Subcutaneous abdominal adipose tissue (tissue), 5 donors: Measurements from ENCODE around the gene UBAP2.

Source experiments
- H3K27ac ChIP-seq: one replicate; pipeline ENCODE4 v1.7.0; 2013; ENCODE audit warnings: low read depth, mild to moderate bottlenecking, inconsistent platforms, low read length, moderate library complexity
- H3K27me3 ChIP-seq, 5 donors: one replicate each; pipeline ENCODE4 v1.7.0; 2013; ENCODE audit warnings: low read length in 5 of 5, inconsistent platforms in 1 of 5; ENCODE audit not compliant: control insufficient read depth in 5 of 5, insufficient read depth in 4 of 5
- H3K36me3 ChIP-seq, 5 donors: one replicate each; pipeline ENCODE4 v1.7.0; 2013; ENCODE audit warnings: low read length in 5 of 5; ENCODE audit not compliant: control insufficient read depth in 5 of 5, insufficient read depth in 5 of 5
- H3K4me1 ChIP-seq, 5 donors: one replicate each; pipeline ENCODE4 v1.7.0; 2013; ENCODE audit warnings: low read length in 5 of 5, mild to moderate bottlenecking in 3 of 5, moderate library complexity in 1 of 5; ENCODE audit not compliant: control insufficient read depth in 5 of 5, insufficient read depth in 5 of 5
- H3K4me3 ChIP-seq, 5 donors: one replicate each; pipeline ENCODE4 v1.7.0; 2013; ENCODE audit warnings: low read length in 5 of 5, low read depth in 1 of 5
- H3K9ac ChIP-seq, 5 donors: one replicate each; pipeline ENCODE4 v1.7.0; 2013; ENCODE audit warnings: low read length in 5 of 5, mild to moderate bottlenecking in 4 of 5, moderate library complexity in 3 of 5
- H3K9me3 ChIP-seq, 5 donors: one replicate each; pipeline ENCODE4 v1.7.0; 2013; ENCODE audit warnings: low read length in 5 of 5; ENCODE audit not compliant: control insufficient read depth in 5 of 5
- donor health status: healthy.
- donor health status: healthy.
- donor health status: healthy.
- donor health status: healthy.
- donor health status: healthy.

Gene UBAP2

GRCh38 chr9:33885948-33886347, 162.7 kb downstream of the UBAP2 start:
- H3K27me3 ChIP-seq = no peaks in the 10 kb centered on the region
- H3K27ac ChIP-seq = no peak overlapping the region
- H3K9me3 ChIP-seq = no peaks in the 10 kb centered on the region
- no peak overlapping the region for H3K4me3 ChIP-seq
- H3K9ac ChIP-seq = no peak overlapping the region
- peaks cover 0 to 6% (median 3%) of the 10 kb centered on the region in 5 donors for H3K36me3 ChIP-seq
- peaks cover 0 to 12% (median 9%) of the 10 kb centered on the region in 5 donors for H3K4me1 ChIP-seq

GRCh38 chr9:33884856-33885701, 163.6 kb downstream of the UBAP2 start:
- Histone ChIP-seq H3K27me3 (no peaks in the 10 kb centered on the region), H3K4me1 (peaks cover 0 to 14% (median 9%) of the 10 kb centered on the region in 5 donors), H3K9me3 (no peaks in the 10 kb centered on the region), H3K9ac (no peak overlapping the region), H3K4me3 (no peak overlapping the region), H3K27ac (no peak overlapping the region), H3K36me3 (peaks cover 0 to 5% (median 0%) of the 10 kb centered on the region in 5 donors)

- Histone ChIP-seq H3K4me3 (no peak overlapping the region), H3K4me1 (peaks cover 0 to 17% (median 13%) of the 10 kb centered on the region in 5 donors), H3K9ac (no peak overlapping the region), H3K27ac (no peak overlapping the region), H3K36me3 (no peaks in the 10 kb centered on the region), H3K27me3 (no peaks in the 10 kb centered on the region), H3K9me3 (no peaks in the 10 kb centered on the region)
These were observed 167.1 kb downstream of the UBAP2 start for GRCh38 chr9:33881635-33882034.

- Histone ChIP-seq H3K9me3 (no peaks in the 10 kb centered on the region), H3K36me3 (no peaks in the 10 kb centered on the region), H3K9ac (no peak overlapping the region), H3K27ac (no peak overlapping the region), H3K4me3 (no peak overlapping the region), H3K4me1 (peaks cover 0 to 14% (median 12%) of the 10 kb centered on the region in 5 donors), H3K27me3 (no peaks in the 10 kb centered on the region)
These were observed 168.2 kb downstream of the UBAP2 start for GRCh38 chr9:33880211-33881089.

- Histone ChIP-seq H3K27me3 (no peaks in the 10 kb centered on the region), H3K9me3 (no peaks in the 10 kb centered on the region), H3K4me1 (peaks cover 0 to 8% (median 5%) of the 10 kb centered on the region in 5 donors), H3K27ac (no peak overlapping the region), H3K4me3 (no peak overlapping the region), H3K9ac (no peak overlapping the region), H3K36me3 (no peaks in the 10 kb centered on the region)
These were observed 169.9 kb downstream of the UBAP2 start for GRCh38 chr9:33878691-33879366.

GRCh38 chr9:33877727-33878489, 170.8 kb downstream of the UBAP2 start:
- Histone ChIP-seq H3K4me1 (peaks cover 0 to 8% (median 5%) of the 10 kb centered on the region in 5 donors), H3K36me3 (no peaks in the 10 kb centered on the region), H3K9ac (no peak overlapping the region), H3K27me3 (no peaks in the 10 kb centered on the region), H3K27ac (no peak overlapping the region), H3K4me3 (no peak overlapping the region), H3K9me3 (no peaks in the 10 kb centered on the region)
